HTR-8/SVneo (cell line): ENCODE measurements around the gene MRPS33.
"Not testable (repeated sequence)": the region's sequence is repeated elsewhere in the genome, so short reads cannot be mapped to it uniquely, and the experiment has no call there.

ENCODE experiments used
- DNase-seq: peaks from one replicate; pipeline ENCODE4 v3.0.0; 2011; ENCODE audit warnings: low spot score, mixed read lengths; ENCODE audit not compliant: insufficient read length
- FAIRE-seq: peaks from 2 replicates; lab custom pipeline; 2011; peaks lifted over from hg19 to GRCh38; lab: Jason Lieb, UNC

MRPS33 gene

GRCh38 chr7:141014524-141015395 is at the start of gene MRPS33:
TSS of gene MRPS33 (minus strand) at chr7:141014952. CDS start at chr7:141010633, 4,319 bp downstream.
- FAIRE-seq (no peak), DNase-seq (peak; percentile 90)

- no peak for FAIRE-seq
- DNase-seq: no peak
Observed at GRCh38 chr7:141057788-141058187, 43.0 kb upstream of the MRPS33 start.

- FAIRE-seq (no peak), DNase-seq (no peak)
Observed at GRCh38 chr7:141055146-141055545, 40.4 kb upstream of the MRPS33 start.

GRCh38 chr7:141053626-141054025 is 38.9 kb upstream of the MRPS33 start:
- no peak for FAIRE-seq
- DNase-seq: no peak

- FAIRE-seq (no peak), DNase-seq (no peak)
Observed at GRCh38 chr7:141045842-141046620, 31.3 kb upstream of the MRPS33 start.

GRCh38 chr7:141045126-141045841 is 30.5 kb upstream of the MRPS33 start:
- DNase-seq (no peak), FAIRE-seq (no peak)

- FAIRE-seq (no peak), DNase-seq (no peak)
Observed at GRCh38 chr7:141043616-141044015, 28.9 kb upstream of the MRPS33 start.

GRCh38 chr7:141042222-141043193 is 27.8 kb upstream of the MRPS33 start:
- FAIRE-seq: no peak

GRCh38 chr7:141039376-141039775 is 24.6 kb upstream of the MRPS33 start:
- DNase-seq (no peak), FAIRE-seq (no peak)

More at GRCh38 chr7:141042222-141043193, 27.8 kb upstream of the MRPS33 start:
- DNase-seq: no peak

- FAIRE-seq, DNase-seq: not testable (repeated sequence)
Observed at GRCh38 chr7:141038100-141038499, 23.3 kb upstream of the MRPS33 start.

GRCh38 chr7:141032539-141033323 is 18.0 kb upstream of the MRPS33 start:
- DNase-seq, FAIRE-seq: not testable (repeated sequence)

GRCh38 chr7:141028767-141029166 is 14.0 kb upstream of the MRPS33 start:
- no peak for FAIRE-seq

GRCh38 chr7:141027043-141027442 is 12.3 kb upstream of the MRPS33 start:
- no peak for DNase-seq
- FAIRE-seq: no peak

More at GRCh38 chr7:141028767-141029166, 14.0 kb upstream of the MRPS33 start:
- DNase-seq: no peak

GRCh38 chr7:141024668-141025067 is 9.9 kb upstream of the MRPS33 start:
- DNase-seq (no peak), FAIRE-seq (no peak)

- FAIRE-seq (no peak), DNase-seq (no peak)
Observed at GRCh38 chr7:141023295-141023694, 8.5 kb upstream of the MRPS33 start.

GRCh38 chr7:141017555-141017954 is 2.8 kb upstream of the MRPS33 start:
- FAIRE-seq (no peak), DNase-seq (no peak)

GRCh38 chr7:141016349-141016748 is 1.6 kb upstream of the MRPS33 start:
- DNase-seq (no peak), FAIRE-seq (no peak)

GRCh38 chr7:141014125-141014523 is 628 bp downstream of the MRPS33 start:
- no peak for FAIRE-seq
- no peak for DNase-seq

- FAIRE-seq (no peak), DNase-seq (no peak)
Observed at GRCh38 chr7:141013345-141013715, 1.4 kb downstream of the MRPS33 start.
